ENCODE data around the gene BCAS3.

Gene BCAS3

DNA sequence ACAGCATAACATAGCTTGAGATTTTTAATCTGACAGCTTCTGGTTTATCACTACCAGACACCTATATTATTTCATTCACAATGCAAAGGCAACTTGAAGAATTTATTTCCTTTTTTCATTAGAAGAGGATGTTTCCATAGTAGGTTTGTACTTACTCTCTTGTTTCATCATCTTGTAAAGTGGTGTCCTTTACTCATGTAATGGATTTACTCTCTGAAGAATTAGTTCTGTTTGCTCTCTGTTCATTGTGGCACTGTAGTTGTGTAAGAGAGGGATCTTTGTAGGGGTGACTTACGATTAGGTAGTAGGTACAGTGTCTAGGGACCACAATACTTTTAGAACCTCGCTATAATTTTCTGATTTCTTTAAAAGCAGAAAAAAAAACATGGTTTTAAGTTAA, 256.1 kb downstream of the BCAS3 start:
- TF ChIP-seq GATA2 (IDR thresholded peaks at IDR 0.05; ENCODE audit: low read depth, low read length) (no peak), GATA3 (IDR thresholded peaks at IDR 0.05; ENCODE audit: low read depth, low read length) (no peak)

DNA sequence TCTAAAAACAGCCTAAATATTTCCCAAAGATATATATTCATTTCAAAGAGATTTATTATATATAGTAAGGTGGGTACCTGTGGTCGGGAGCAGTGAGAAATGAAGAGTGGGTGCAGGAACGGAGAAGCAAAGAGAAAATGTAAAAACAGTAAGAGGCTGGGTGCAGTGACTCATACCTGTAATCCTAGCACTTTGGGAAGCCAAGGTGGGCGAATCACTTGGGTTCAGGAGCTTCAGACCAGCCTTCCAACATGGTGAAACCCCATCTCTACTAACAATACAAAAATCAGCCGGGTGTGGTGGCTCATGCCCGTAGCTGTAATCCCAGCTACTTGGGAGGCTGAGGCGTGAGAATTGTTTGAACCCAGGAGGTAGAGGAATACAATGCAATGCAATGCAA, 257.1 kb downstream of the BCAS3 start:
- no peak for TF ChIP-seq GATA2 (IDR thresholded peaks at IDR 0.05; ENCODE audit: low read depth, low read length)
- no peak for TF ChIP-seq GATA3 (IDR thresholded peaks at IDR 0.05; ENCODE audit: low read depth, low read length)

DNA sequence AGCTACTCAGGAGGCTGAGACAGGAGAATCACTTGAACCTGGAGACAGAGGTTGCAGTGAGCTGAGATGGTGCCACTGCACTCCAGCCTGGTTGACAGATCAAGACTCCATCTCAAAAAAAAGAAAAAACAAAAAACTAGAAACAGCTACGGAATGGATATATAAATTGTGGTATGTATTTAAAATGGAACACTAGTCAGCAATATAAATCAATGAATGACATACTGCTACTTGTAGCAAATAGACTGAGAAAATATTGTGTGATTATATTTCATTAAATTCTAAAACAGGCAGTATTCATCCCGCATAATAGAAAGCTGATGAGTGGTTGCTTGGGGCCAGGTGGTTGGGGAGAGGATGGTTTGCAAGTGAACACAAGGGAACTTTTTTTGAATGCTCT, 261.7 kb downstream of the BCAS3 start:
- no peak for TF ChIP-seq GATA3 (IDR thresholded peaks at IDR 0.05; ENCODE audit: low read depth, low read length)
- TF ChIP-seq GATA2 (IDR thresholded peaks at IDR 0.05; ENCODE audit: low read depth, low read length): no peak

DNA sequence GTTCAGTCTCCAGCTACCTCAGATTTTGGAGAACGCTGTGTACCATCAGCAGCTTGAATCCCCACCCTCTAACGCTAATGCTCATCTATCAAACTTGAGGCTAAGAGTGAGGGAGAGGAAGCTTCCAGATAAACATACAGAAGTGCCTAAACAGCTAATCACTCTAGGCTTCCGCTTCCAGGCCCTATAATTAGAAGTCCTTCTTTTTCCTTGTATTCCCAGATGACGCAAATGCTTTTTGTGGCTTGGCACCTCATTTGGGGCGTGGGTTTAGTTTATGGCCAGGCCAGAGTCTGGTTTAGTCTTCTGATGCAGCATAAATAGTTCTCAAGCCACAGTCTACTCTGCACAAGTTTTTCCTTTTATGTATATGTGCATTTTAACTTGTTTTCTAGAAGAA, 263.4 kb downstream of the BCAS3 start:
- TF ChIP-seq GATA3 (IDR thresholded peaks at IDR 0.05; ENCODE audit: low read depth, low read length) (no peak), GATA2 (IDR thresholded peaks at IDR 0.05; ENCODE audit: low read depth, low read length) (no peak)

DNA sequence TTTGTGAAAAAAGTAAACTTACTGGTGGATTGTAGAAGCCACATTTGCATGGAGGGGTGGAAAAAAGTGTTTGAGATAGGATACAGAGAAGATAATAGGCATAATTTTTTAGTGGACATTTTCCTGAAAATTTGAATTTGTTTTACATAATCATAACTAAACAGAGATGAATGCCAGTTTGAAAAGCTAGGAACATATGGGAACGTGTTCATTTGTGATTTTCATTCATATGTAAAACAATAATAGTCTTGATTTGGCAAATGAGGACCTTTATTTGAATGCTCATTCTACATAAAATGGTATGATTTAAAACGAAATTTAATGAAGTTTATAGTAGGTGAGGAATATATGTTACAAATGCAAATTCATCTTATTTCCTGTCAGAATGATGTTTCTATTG, 263.9 kb downstream of the BCAS3 start:
- TF ChIP-seq GATA2 (IDR thresholded peaks at IDR 0.05; ENCODE audit: low read depth, low read length) (no peak), GATA3 (IDR thresholded peaks at IDR 0.05; ENCODE audit: low read depth, low read length) (no peak)

DNA sequence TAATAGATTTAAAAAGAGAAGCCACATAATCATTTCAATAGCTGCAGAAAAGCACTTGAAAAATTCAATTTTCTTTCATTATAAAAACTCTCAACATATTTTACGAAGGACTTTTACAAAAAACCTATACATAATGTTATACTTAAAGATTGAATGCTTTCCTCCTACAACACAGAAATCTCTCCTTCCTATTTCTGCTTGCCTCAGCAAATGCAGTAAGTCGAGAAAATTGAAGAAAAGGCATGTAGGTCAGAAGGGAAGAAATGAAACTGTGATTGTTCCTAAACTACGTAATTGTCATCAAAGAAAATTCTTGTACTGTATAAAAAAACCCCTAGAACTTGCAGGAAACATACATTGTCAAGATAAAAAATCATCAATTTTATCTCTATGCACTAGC, 267.1 kb downstream of the BCAS3 start:
- no peak for TF ChIP-seq GATA2 (IDR thresholded peaks at IDR 0.05; ENCODE audit: low read depth, low read length)
- TF ChIP-seq GATA3 (IDR thresholded peaks at IDR 0.05; ENCODE audit: low read depth, low read length): no peak

DNA sequence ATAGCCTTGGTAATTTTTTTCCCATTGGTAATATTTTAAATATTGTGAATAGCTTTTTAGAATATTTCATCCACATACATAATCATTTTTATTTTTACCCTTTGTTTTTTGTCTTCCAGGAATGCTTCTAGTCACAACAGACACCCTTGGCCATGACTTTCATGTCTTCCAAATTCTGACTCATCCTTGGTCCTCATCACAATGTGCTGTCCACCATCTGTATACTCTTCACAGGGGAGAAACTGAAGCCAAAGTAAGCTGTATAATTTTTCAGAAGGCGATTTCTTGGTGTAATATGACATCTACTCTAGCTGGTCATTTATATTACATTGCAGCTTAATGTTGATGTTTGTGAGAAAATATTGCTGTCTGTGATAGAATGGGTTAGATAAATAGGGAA, 269.4 kb downstream of the BCAS3 start:
- TF ChIP-seq GATA2 (IDR thresholded peaks at IDR 0.05; ENCODE audit: low read depth, low read length) (no peak), GATA3 (IDR thresholded peaks at IDR 0.05; ENCODE audit: low read depth, low read length) (no peak)

DNA sequence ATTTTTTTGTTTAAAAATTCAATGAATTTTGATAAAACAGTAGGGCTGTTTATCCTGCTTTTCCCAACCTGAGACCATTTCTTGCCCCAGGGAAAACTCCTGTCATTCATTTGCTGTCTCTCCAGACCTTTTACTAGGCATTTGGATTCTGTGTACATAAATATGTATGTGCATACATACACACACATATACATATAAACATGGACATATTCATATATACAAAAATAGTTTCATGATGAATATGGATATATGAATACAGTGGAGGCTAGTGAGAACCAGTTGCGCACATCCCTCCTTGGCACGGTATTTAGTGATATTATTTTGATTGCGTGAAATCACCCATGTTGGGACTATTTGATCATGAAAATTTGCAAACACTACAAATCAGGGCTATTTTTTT, 269.9 kb downstream of the BCAS3 start:
- TF ChIP-seq GATA2 (IDR thresholded peaks at IDR 0.05; ENCODE audit: low read depth, low read length) (no peak), GATA3 (IDR thresholded peaks at IDR 0.05; ENCODE audit: low read depth, low read length) (no peak)

DNA sequence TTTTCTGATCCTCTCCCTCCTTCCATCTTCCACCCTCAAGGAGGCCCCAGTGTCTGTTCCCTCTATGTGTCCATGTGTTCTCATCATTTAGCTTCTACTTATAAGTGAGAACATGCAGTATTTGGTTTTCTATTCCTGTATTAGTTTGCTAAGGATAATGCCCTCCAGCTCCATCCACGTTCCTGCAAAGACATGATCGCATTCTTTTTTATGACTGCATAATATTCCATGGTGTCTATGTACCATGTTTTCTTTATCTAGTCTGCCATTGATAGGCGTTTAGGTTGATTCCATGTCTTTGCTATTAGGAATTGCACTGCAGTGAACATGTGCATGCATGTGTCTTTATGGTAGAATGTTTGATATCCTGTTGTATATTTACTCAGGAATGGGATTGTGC, 275.1 kb downstream of the BCAS3 start:
- TF ChIP-seq GATA3 (IDR thresholded peaks at IDR 0.05; ENCODE audit: low read depth, low read length) (no peak), GATA2 (IDR thresholded peaks at IDR 0.05; ENCODE audit: low read depth, low read length) (no peak)

DNA sequence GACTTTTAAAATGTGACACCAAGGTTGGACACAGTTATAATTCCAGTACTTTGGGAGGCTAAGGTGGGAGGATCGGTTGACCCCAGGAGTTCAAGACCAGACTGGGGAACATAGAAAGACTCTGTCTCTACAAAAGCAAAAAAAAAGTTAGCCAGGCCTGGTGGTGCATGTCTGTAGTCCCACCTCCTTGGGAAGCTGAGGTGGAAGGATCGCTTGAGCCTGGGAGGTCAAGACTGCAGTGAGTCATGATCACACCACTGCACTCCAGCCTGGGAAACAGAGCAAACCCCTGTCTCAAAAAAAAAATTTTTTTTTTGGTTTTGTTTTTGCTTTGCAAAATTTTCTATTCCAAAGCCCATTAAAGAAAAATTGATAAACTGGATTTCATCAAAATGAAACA, 281.4 kb downstream of the BCAS3 start:
- no peak for TF ChIP-seq GATA3 (IDR thresholded peaks at IDR 0.05; ENCODE audit: low read depth, low read length)
- TF ChIP-seq GATA2 (IDR thresholded peaks at IDR 0.05; ENCODE audit: low read depth, low read length): no peak

DNA sequence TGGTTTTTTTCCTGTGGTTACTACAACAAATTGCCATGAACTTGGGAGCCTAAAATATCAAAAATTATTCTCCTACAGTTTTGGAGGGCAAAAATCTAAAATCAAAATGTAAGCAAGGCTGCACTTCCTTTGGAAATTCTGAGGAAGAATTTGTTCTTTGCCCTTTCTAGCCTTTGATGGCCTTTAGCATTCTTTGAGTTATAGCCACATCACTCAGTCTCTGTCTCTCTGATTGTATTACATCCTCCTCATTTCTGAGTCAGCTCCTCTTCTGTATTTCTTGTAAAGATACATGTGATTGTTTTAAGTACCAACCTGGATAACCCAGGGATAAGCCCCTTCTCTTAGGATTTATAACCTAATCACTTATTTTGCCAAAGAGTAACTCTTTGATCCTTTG, 282.0 kb downstream of the BCAS3 start:
- TF ChIP-seq GATA3 (IDR thresholded peaks at IDR 0.05; ENCODE audit: low read depth, low read length) (no peak), GATA2 (IDR thresholded peaks at IDR 0.05; ENCODE audit: low read depth, low read length) (no peak)

DNA sequence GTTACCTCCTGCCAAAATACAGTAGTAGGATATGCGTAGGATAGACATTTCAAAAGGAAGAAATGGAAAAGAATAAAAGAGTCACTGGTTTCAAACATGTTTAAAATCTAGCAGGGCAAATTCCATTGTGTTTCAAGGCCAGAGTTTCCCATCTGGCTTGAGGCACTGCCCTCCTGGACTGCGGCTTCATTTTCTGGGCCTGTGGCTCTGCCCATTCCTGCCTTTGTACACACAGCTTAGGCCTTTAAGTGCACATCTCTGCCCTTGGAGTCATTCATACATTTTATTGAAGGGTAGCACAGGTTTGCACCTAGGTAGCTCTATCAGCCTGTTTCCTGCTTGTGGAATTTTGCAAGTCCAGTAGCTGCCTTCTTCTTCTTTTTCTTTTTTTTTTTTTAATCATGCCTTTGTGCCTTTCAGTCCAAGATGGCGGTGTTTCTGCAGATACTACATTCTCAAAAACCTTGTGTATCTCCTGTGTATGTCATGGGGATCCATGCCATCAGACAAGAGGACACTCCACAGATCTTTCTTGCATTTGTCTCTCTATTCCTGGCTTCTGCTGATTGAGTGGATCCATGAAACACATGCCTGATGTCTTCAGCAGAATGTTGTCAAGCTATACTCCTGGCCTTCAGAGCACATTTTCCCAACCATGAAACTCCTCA, 282.9 kb downstream of the BCAS3 start:
- TF ChIP-seq GATA3 (IDR thresholded peaks at IDR 0.05; ENCODE audit: low read depth, low read length) (no peak), GATA2 (IDR thresholded peaks at IDR 0.05; ENCODE audit: low read depth, low read length) (no peak)

DNA sequence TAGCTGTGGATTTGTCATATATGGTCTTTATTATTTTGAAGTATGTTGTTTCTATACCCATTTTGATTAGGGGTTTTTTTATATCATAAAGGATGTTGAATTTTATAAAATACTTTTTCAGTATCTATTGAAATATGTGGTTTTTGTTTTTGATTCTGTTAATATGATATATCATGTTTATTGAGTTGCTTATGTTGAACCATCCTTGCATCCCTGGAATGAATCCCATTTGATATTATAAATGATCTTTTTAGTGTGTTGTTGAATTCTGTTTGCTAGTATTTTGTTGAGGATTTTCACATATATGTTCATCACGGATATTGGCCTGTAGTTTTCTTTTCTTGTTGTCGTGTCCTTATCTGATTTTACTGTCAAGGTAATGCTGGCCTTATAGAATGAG, 286.5 kb downstream of the BCAS3 start:
- TF ChIP-seq GATA3 (IDR thresholded peaks at IDR 0.05; ENCODE audit: low read depth, low read length) (no peak), GATA2 (IDR thresholded peaks at IDR 0.05; ENCODE audit: low read depth, low read length) (no peak)

DNA sequence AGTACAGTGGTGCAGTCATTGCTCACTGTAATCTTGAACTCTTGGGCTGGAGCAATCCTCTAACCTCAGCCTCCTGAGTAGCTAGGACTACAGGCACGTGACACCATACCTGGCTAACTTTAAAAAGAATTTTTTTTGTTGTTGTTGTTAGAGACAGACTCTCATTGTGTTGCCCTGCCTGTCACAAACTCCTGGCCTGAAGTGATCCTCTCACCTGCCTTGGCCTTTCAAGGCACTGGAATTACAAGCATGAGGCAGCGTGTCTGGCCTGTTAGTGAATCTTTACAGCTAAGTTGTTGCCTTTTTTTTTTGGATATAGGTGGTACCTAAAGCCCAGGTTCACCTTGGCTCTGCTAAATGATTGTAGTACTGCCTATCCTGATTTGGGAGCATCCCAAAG, 290.6 kb downstream of the BCAS3 start:
- no peak for TF ChIP-seq GATA3 (IDR thresholded peaks at IDR 0.05; ENCODE audit: low read depth, low read length)

DNA sequence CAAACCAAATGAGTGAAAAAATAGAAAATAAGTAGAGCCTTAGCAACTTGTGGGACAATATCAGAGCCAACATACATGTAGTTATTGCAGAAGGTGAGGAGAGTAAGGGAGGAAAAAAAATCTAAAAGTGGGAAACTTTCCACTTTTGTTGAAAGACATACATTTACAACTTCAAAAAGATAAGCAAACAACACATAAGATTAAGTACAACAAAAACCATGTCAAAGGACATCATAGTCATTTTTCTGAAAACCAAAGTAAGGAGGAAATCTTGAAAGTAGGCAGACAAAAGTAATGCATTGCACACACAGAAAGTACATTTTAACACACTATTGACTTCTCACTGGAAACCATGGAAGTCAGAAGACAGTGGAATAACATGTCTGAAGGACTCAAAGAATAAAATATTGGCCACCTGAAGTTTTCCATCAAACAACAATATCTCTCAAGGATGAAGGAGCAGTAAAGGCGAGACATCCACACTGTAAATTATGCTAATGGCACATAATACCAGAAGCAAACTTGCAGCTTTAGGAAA, 291.9 kb downstream of the BCAS3 start:
- no peak for TF ChIP-seq GATA2 (IDR thresholded peaks at IDR 0.05; ENCODE audit: low read depth, low read length)
- TF ChIP-seq GATA3 (IDR thresholded peaks at IDR 0.05; ENCODE audit: low read depth, low read length): no peak

DNA sequence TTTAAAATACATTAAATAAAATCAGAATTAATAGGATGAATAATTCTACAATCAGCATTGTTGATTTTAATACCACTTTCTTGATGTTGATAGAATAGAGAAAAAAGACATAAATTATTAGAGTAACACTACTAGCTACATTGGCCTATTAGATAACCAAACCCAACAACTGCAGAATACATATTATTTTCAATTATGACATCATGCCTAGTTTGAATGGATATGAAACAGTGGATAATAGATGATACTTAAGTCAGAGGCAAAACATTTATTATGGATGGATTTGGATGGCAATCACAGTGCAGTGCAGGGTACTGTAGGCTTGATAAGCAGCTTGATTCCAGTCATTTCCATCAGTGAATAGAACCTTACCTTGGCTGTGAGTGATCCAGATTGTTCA, 293.1 kb downstream of the BCAS3 start:
- TF ChIP-seq GATA3 (IDR thresholded peaks at IDR 0.05; ENCODE audit: low read depth, low read length) (no peak), GATA2 (IDR thresholded peaks at IDR 0.05; ENCODE audit: low read depth, low read length) (no peak)

All from SH-SY5Y (cell line).